Activated CD8-positive, alpha-beta T cell treated with anti-CD3 and anti-CD28 coated beads for 36 hours (primary cell): Measurements from ENCODE around the gene TMEM203. TPM values are rescaled to one million over a fixed set of nuclear protein-coding genes. Genes with fewer than 3 reads are reported as not detected.

ENCODE experiments used
- ATAC-seq: fragments of 200-7000 bp; cut with Tn5 transposase; one replicate; pipeline ENCODE4 v1.10.0; 2021; ENCODE audit warnings: mild to moderate bottlenecking, moderate library complexity
- CTCF ChIA-PET: fragments of 350-600 bp; sonication (Branson Sonifier 250); formaldehyde crosslinking; loops from one replicate; lab custom pipeline; 2021; ENCODE audit warnings: antibody characterized with exemption; lab: Charles Lee
- POLR2A ChIA-PET: fragments of 350-600 bp; sonication (Branson Sonifier 250); formaldehyde crosslinking; loops from one replicate; lab custom pipeline; 2021; ENCODE audit warnings: antibody characterized with exemption; lab: Charles Lee
- DNase-seq: peaks from one replicate; pipeline ENCODE4 v3.0.0-alpha.2; 2020
- H3K27ac Mint-ChIP-seq: one replicate; pipeline ENCODE4 v1.8.0; 2021; ENCODE audit warnings: mild to moderate bottlenecking, mixed read lengths
- H3K27me3 Mint-ChIP-seq: one replicate; pipeline ENCODE4 v1.8.0; 2021; ENCODE audit warnings: mixed read lengths
- H3K36me3 Mint-ChIP-seq: one replicate; pipeline ENCODE4 v1.8.0; 2021; ENCODE audit warnings: low read depth, mixed read lengths
- H3K4me1 Mint-ChIP-seq: one replicate; pipeline ENCODE4 v1.8.0; 2021; ENCODE audit warnings: low read depth, mixed read lengths
- H3K4me3 Mint-ChIP-seq: one replicate; pipeline ENCODE4 v1.8.0; 2021; ENCODE audit warnings: mild to moderate bottlenecking, moderate library complexity, mixed read lengths
- H3K9me3 Mint-ChIP-seq: one replicate; pipeline ENCODE4 v1.8.0; 2021; ENCODE audit warnings: mixed read lengths
- CTCF ChIP-seq: fragments of 200-600 bp; IDR thresholded peaks from one replicate; pipeline ENCODE4 v1.8.0; 2022; ENCODE audit warnings: antibody characterized with exemption, mild to moderate bottlenecking
- intact Hi-C: fragments of 100-400 bp; cut with micrococcal nuclease; formaldehyde crosslinking; loops from one replicate; pipeline ENCODE4 v1.10.0; 2022
- total RNA-seq, 2 experiments: library from RNA; stranded (reverse); gene quantifications; one replicate each; pipeline ENCODE4 v1.2.3, GENCODE V29; 2021

TMEM203 gene
- total RNA-seq, 2 experiments from 2014 or later, result 29.4 to 29.9 TPM

GRCh38 chr9:137187386-137187785 lies 18.1 kb downstream of the TMEM203 start:
- ChIA-PET CTCF (interaction anchor here (1.3 to 2.2 kb wide), 3 partner anchors 17 to 49 kb away, joined by 3 to 11 read pairs (median 6); no protein-coding TSS in a partner anchor), POLR2A (interaction anchor here (0.8 to 4.0 kb wide), 9 partner anchors 9 to 117 kb away, joined by 3 to 28 read pairs (median 3); partner anchors contain the start of gene TMEM203)
- ATAC-seq (no peak), DNase-seq (no peak)
- H3K27me3 Mint-ChIP-seq, result no peaks in the 10 kb centered on the region
- H3K4me3 Mint-ChIP-seq, result peak overlapping the region; percentile 91
- H3K4me1 Mint-ChIP-seq, result peaks cover 32% of the 10 kb centered on the region
- intact Hi-C loops, result no loop called here
- H3K36me3 Mint-ChIP-seq, result peaks cover 6% of the 10 kb centered on the region
- TF ChIP-seq CTCF, result no peak
- H3K27ac Mint-ChIP-seq, result peak overlapping the region; percentile 91
- no peaks in the 10 kb centered on the region for H3K9me3 Mint-ChIP-seq

- intact Hi-C loops, result no loop called here
- ChIA-PET POLR2A (interaction anchor here (1.6 to 4.0 kb wide), 3 partner anchors 8 to 57 kb away, joined by 3 to 28 read pairs (median 16); no protein-coding TSS in a partner anchor), CTCF (interaction anchor here (1.1 to 1.6 kb wide), 2 partner anchors 10 to 50 kb away, joined by 4 to 6 read pairs; no protein-coding TSS in a partner anchor)
- no peaks in the 10 kb centered on the region for H3K9me3 Mint-ChIP-seq
- no peak overlapping the region for H3K27ac Mint-ChIP-seq
- peaks cover 32% of the 10 kb centered on the region for H3K4me1 Mint-ChIP-seq
- no peak for TF ChIP-seq CTCF
- ATAC-seq (no peak), DNase-seq (no peak)
- peak overlapping the region; percentile 91 for H3K4me3 Mint-ChIP-seq
- peaks cover 10% of the 10 kb centered on the region for H3K36me3 Mint-ChIP-seq
- H3K27me3 Mint-ChIP-seq, result no peaks in the 10 kb centered on the region
Observed at GRCh38 chr9:137186385-137186784, 19.1 kb downstream of the TMEM203 start.

GRCh38 chr9:137185921-137186320 lies 19.5 kb downstream of the TMEM203 start:
- no peak overlapping the region for H3K4me3 Mint-ChIP-seq
- ATAC-seq, result no peak
- POLR2A ChIA-PET, result interaction anchor here (1.6 kb wide), 1 partner anchor 8 kb away, joined by 3 read pairs; no protein-coding TSS in a partner anchor
- H3K36me3 Mint-ChIP-seq, result peaks cover 10% of the 10 kb centered on the region
- H3K27me3 Mint-ChIP-seq, result no peaks in the 10 kb centered on the region
- H3K4me1 Mint-ChIP-seq, result peaks cover 32% of the 10 kb centered on the region
- no peak overlapping the region for H3K27ac Mint-ChIP-seq
- CTCF ChIA-PET, result interaction anchor here (1.1 kb wide), 1 partner anchor 9 kb away, joined by 4 read pairs; no protein-coding TSS in a partner anchor
- DNase-seq, result no peak
- H3K9me3 Mint-ChIP-seq, result no peaks in the 10 kb centered on the region
- intact Hi-C loops, result no loop called here
- no peak for TF ChIP-seq CTCF

GRCh38 chr9:137184881-137185660 lies 20.4 kb downstream of the TMEM203 start:
- CTCF ChIA-PET, result no interaction called here
- ATAC-seq (no peak), DNase-seq (no peak)
- POLR2A ChIA-PET, result interaction anchor here (1.0 kb wide), 1 partner anchor 10 kb away, joined by 3 read pairs; no protein-coding TSS in a partner anchor
- no peaks in the 10 kb centered on the region for H3K9me3 Mint-ChIP-seq
- no peak overlapping the region for H3K4me3 Mint-ChIP-seq
- H3K36me3 Mint-ChIP-seq, result peaks cover 8% of the 10 kb centered on the region
- intact Hi-C loops, result no loop called here
- peaks cover 26% of the 10 kb centered on the region for H3K4me1 Mint-ChIP-seq
- no peak overlapping the region for H3K27ac Mint-ChIP-seq
- H3K27me3 Mint-ChIP-seq, result no peaks in the 10 kb centered on the region
- no peak for TF ChIP-seq CTCF
